ENCODE measurements around the gene ART1. TPM values are rescaled to one million over a fixed set of nuclear protein-coding genes. Genes with fewer than 3 reads are reported as not detected.
"Not testable (repeated sequence)": the region's sequence is repeated elsewhere in the genome, so short reads cannot be mapped to it uniquely, and the experiment has no call there.

Gene ART1, protein sequence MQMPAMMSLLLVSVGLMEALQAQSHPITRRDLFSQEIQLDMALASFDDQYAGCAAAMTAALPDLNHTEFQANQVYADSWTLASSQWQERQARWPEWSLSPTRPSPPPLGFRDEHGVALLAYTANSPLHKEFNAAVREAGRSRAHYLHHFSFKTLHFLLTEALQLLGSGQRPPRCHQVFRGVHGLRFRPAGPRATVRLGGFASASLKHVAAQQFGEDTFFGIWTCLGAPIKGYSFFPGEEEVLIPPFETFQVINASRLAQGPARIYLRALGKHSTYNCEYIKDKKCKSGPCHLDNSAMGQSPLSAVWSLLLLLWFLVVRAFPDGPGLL
- 10 to 100 TPM; 23.2 to 94.9 (median 41.7) TPM for total RNA-seq

DNA sequence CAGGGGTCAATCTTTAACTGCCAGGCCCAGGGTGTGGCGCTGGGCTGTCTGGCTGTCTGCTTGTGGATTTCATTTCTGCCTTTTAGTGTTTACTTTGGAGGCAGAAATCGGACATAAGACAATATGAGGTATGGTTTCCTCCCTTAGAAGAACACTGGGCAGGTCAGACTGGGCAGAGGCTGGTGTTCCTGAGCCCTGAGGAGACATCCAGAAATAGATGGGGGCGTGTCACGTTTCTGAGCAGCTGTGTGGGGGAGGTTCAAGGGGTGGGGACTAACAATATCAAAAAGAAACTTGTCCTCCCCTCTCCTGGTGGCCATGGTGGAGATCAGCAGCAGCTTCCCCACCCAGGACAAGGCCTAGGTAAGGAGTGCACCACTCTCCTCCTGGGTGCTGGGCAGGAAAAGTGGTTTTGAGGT is at the start of gene ART1:
ART1 (plus strand) TSS at position 312 of the 419 bp plus-strand sequence. CDS start 14,086 bp downstream, outside the sequence.
- DNase-seq = peak; percentile 90 to 95

GRCh38 chr11:3597743-3598142 is 47.2 kb upstream of the ART1 start:
- H3K36me3 ChIP-seq; H3K27me3 ChIP-seq; H3K4me1 ChIP-seq; H3K4me3 ChIP-seq; intact Hi-C loops (cut with DNase I; ENCODE audit: low total_unique reads); H3K27ac ChIP-seq; H3K9me3 ChIP-seq; ATAC-seq; DNase-seq: not testable (repeated sequence)
- in situ Hi-C loops (cut with MboI; ENCODE audit: low sequenced_read_pairs in 4 of 4) = loop anchor here in 1 of 4 donors (25.0 kb wide), 1 partner anchor 135 kb away; no protein-coding TSS in a partner anchor

More for the DNA sequence above, at the start of gene ART1:
- Histone ChIP-seq H3K4me3 (peak within 1 kb of the TSS; percentile 44 to 60 (median 54)), H3K9me3 (no peaks in the 10 kb centered on the region), H3K27me3 (no peaks in the 10 kb centered on the region), H3K4me1 (peaks cover 33 to 51% of the 10 kb centered on the region in 2 donors), H3K36me3 (no peaks in the 10 kb centered on the region), H3K27ac (peak within 1 kb of the TSS; percentile 97 to 100 (median 98))
- peak; percentile 84 to 91 for TF ChIP-seq POLR2A (IDR thresholded peaks at IDR 0.05)
- TF ChIP-seq, protein P1, sequence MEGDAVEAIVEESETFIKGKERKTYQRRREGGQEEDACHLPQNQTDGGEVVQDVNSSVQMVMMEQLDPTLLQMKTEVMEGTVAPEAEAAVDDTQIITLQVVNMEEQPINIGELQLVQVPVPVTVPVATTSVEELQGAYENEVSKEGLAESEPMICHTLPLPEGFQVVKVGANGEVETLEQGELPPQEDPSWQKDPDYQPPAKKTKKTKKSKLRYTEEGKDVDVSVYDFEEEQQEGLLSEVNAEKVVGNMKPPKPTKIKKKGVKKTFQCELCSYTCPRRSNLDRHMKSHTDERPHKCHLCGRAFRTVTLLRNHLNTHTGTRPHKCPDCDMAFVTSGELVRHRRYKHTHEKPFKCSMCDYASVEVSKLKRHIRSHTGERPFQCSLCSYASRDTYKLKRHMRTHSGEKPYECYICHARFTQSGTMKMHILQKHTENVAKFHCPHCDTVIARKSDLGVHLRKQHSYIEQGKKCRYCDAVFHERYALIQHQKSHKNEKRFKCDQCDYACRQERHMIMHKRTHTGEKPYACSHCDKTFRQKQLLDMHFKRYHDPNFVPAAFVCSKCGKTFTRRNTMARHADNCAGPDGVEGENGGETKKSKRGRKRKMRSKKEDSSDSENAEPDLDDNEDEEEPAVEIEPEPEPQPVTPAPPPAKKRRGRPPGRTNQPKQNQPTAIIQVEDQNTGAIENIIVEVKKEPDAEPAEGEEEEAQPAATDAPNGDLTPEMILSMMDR (IDR thresholded peaks at IDR 0.05 in 4 of 5, conservative IDR thresholded peaks at IDR 0.05 in 1 of 5) = peak; percentile 35 to 81 (median 53)
- intact Hi-C loops (cut with DNase I; ENCODE audit: low total_unique reads) = loop anchor here (2.0 to 10.0 kb wide), 2 partner anchors 66 to 600 kb away; no protein-coding TSS in a partner anchor
- peak; percentile 72 to 73 for ATAC-seq
- in situ Hi-C loops (cut with MboI; ENCODE audit: low sequenced_read_pairs in 4 of 4) = no loop called here

DNA sequence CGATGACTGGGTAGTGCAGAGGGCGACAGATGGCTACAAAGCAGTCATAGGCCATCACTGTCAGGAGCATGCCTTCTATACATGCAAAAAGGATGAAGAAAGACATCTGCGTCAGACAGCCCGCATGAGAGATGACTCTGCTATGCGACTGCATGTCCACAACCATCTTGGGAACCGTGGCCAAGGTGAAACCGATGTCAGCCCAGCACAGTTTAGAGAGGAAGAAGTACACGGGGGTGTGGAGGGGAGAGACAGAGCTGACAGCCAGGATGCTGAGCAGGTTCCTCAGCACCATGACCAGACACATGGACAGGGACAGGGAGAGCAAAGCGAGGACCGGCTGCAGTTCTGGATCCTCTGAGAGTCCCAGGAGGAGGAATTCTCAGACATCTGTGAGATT is 44.7 kb upstream of the ART1 start:
- H3K9me3 ChIP-seq; H3K36me3 ChIP-seq; H3K4me1 ChIP-seq; H3K4me3 ChIP-seq; H3K27ac ChIP-seq; H3K27me3 ChIP-seq; in situ Hi-C loops (cut with MboI; ENCODE audit: low sequenced_read_pairs in 4 of 4); DNase-seq; ATAC-seq; intact Hi-C loops (cut with DNase I; ENCODE audit: low total_unique reads): not testable (repeated sequence)

- intact Hi-C loops (cut with DNase I; ENCODE audit: low total_unique reads) = no loop called here
Observed at GRCh38 chr11:3604167-3604566, 40.8 kb upstream of the ART1 start.

DNA sequence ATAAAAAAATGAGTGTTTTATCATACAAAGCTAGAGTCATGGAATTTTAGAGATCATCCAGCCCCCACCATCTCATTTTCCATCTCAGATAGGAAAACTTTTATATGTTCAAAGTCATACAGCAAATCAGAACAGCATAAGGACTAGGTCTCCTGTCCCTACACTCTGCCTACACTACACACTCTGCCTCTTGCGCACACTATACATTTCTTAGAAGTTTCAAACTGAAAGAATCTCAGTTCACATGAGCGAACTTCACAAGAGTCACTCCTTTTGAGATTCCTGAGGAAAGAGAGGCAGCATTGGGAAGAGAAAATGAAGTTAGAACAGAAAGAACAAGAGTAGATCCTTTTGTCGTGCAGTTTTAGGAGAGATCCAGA is 39.7 kb upstream of the ART1 start:
- H3K36me3 ChIP-seq = no peaks in the 10 kb centered on the region
- H3K4me1 ChIP-seq = no peaks in the 10 kb centered on the region
- TF ChIP-seq, protein P1 (IDR thresholded peaks at IDR 0.05 in 4 of 5, conservative IDR thresholded peaks at IDR 0.05 in 1 of 5) = no peak
- no peak for TF ChIP-seq POLR2A (IDR thresholded peaks at IDR 0.05)
- H3K27ac ChIP-seq = peak overlapping the region in 1 of 4 donors; percentile 35
- intact Hi-C loops (cut with DNase I; ENCODE audit: low total_unique reads) (no loop called here), in situ Hi-C loops (cut with MboI; ENCODE audit: low sequenced_read_pairs in 4 of 4) (no loop called here)
- DNase-seq (no peak), ATAC-seq (no peak)
- no peak overlapping the region for H3K4me3 ChIP-seq
- H3K27me3 ChIP-seq = no peaks in the 10 kb centered on the region
- no peaks in the 10 kb centered on the region for H3K9me3 ChIP-seq

More at GRCh38 chr11:3604167-3604566, 40.8 kb upstream of the ART1 start:
- H3K36me3 ChIP-seq = no peaks in the 10 kb centered on the region
- in situ Hi-C loops (cut with MboI; ENCODE audit: low sequenced_read_pairs in 4 of 4) = no loop called here
- no peak overlapping the region for H3K4me3 ChIP-seq
- ATAC-seq (no peak), DNase-seq (no peak)
- no peaks in the 10 kb centered on the region for H3K4me1 ChIP-seq
- no peak overlapping the region for H3K27ac ChIP-seq
- no peaks in the 10 kb centered on the region for H3K27me3 ChIP-seq
- no peak for TF ChIP-seq POLR2A (IDR thresholded peaks at IDR 0.05)
- TF ChIP-seq, protein P1 (IDR thresholded peaks at IDR 0.05 in 4 of 5, conservative IDR thresholded peaks at IDR 0.05 in 1 of 5) = no peak
- no peaks in the 10 kb centered on the region for H3K9me3 ChIP-seq

Measured in gastrocnemius medialis (tissue), 4 donors.